Measurements from ENCODE around the gene LYAR. TPM values are rescaled to one million over a fixed set of nuclear protein-coding genes. Genes with fewer than 3 reads are reported as not detected.

Gene LYAR
- total and polyA plus RNA-seq, 9 donors, result 11.3 to 19.3 (median 15.3) TPM

- H3K27me3 ChIP-seq (ENCODE audit: control insufficient read depth, insufficient read depth, low read length), result no peaks in the 10 kb centered on the region
- WGBS (ENCODE audit: insufficient coverage), result 44% methylated on average over 1 of the region's 4 CpGs
- no peak for DNase-seq
Observed at GRCh38 chr4:4328840-4329239, 38.9 kb upstream of the LYAR start.

GRCh38 chr4:4328206-4328605 lies 38.3 kb upstream of the LYAR start:
- Histone ChIP-seq H3K27me3 (ENCODE audit: control insufficient read depth, insufficient read depth, low read length) (no peaks in the 10 kb centered on the region), H3K4me1 (ENCODE audit: control insufficient read depth, insufficient read depth, low read length) (no peaks in the 10 kb centered on the region), H3K9me3 (replicated peaks; ENCODE audit: control insufficient read depth, low read depth, low read length) (peaks cover 2% of the 10 kb centered on the region), H3K27ac (ENCODE audit: low read length) (no peak overlapping the region), H3K4me3 (ENCODE audit: low read length) (no peak overlapping the region), H3K36me3 (ENCODE audit: control insufficient read depth, insufficient read depth, low read length) (no peaks in the 10 kb centered on the region)
- WGBS (ENCODE audit: insufficient coverage), result no CpG with 5 or more reads among the region's 1 CpG
- DNase-seq, result no peak

More at GRCh38 chr4:4328840-4329239, 38.9 kb upstream of the LYAR start:
- Histone ChIP-seq H3K36me3 (ENCODE audit: control insufficient read depth, insufficient read depth, low read length) (no peaks in the 10 kb centered on the region), H3K4me3 (ENCODE audit: low read length) (no peak overlapping the region), H3K27ac (ENCODE audit: low read length) (no peak overlapping the region), H3K9me3 (replicated peaks; ENCODE audit: control insufficient read depth, low read depth, low read length) (peaks cover 2% of the 10 kb centered on the region), H3K4me1 (ENCODE audit: control insufficient read depth, insufficient read depth, low read length) (no peaks in the 10 kb centered on the region)

- H3K4me1 ChIP-seq (ENCODE audit: control insufficient read depth, insufficient read depth, low read length), result no peaks in the 10 kb centered on the region
- peaks cover 2% of the 10 kb centered on the region for H3K9me3 ChIP-seq (replicated peaks; ENCODE audit: control insufficient read depth, low read depth, low read length)
- H3K4me3 ChIP-seq (ENCODE audit: low read length), result no peak overlapping the region
- H3K36me3 ChIP-seq (ENCODE audit: control insufficient read depth, insufficient read depth, low read length), result peaks cover under 1% of the 10 kb centered on the region
- H3K27me3 ChIP-seq (ENCODE audit: control insufficient read depth, insufficient read depth, low read length), result no peaks in the 10 kb centered on the region
- H3K27ac ChIP-seq (ENCODE audit: low read length), result no peak overlapping the region
- 26% methylated on average over 15 of the region's 22 CpGs for WGBS (ENCODE audit: insufficient coverage)
- DNase-seq, result no peak
Observed at GRCh38 chr4:4327652-4328121, 37.7 kb upstream of the LYAR start.

- peaks cover 11% of the 10 kb centered on the region for H3K36me3 ChIP-seq (ENCODE audit: control insufficient read depth, insufficient read depth, low read length)
- no peaks in the 10 kb centered on the region for H3K4me1 ChIP-seq (ENCODE audit: control insufficient read depth, insufficient read depth, low read length)
- no peak overlapping the region for H3K27ac ChIP-seq (ENCODE audit: low read length)
- WGBS (ENCODE audit: insufficient coverage), result 88% methylated on average over 1 of the region's 4 CpGs
- H3K27me3 ChIP-seq (ENCODE audit: control insufficient read depth, insufficient read depth, low read length), result no peaks in the 10 kb centered on the region
- no peak for DNase-seq
- H3K4me3 ChIP-seq (ENCODE audit: low read length), result no peak overlapping the region
- H3K9me3 ChIP-seq (replicated peaks; ENCODE audit: control insufficient read depth, low read depth, low read length), result peaks cover 2% of the 10 kb centered on the region
Observed at GRCh38 chr4:4326166-4326565, 36.2 kb upstream of the LYAR start.

GRCh38 chr4:4325321-4325720 lies 35.4 kb upstream of the LYAR start:
- no peak for DNase-seq
- Histone ChIP-seq H3K27me3 (ENCODE audit: control insufficient read depth, insufficient read depth, low read length) (no peaks in the 10 kb centered on the region), H3K27ac (ENCODE audit: low read length) (no peak overlapping the region), H3K4me1 (ENCODE audit: control insufficient read depth, insufficient read depth, low read length) (no peaks in the 10 kb centered on the region), H3K4me3 (ENCODE audit: low read length) (no peak overlapping the region), H3K9me3 (replicated peaks; ENCODE audit: control insufficient read depth, low read depth, low read length) (peaks cover 2% of the 10 kb centered on the region), H3K36me3 (ENCODE audit: control insufficient read depth, insufficient read depth, low read length) (peaks cover 17% of the 10 kb centered on the region)
- 95% methylated on average over 5 of the region's 5 CpGs for WGBS (ENCODE audit: insufficient coverage)

- WGBS (ENCODE audit: insufficient coverage), result 67% methylated on average over 7 of the region's 10 CpGs
- H3K27ac ChIP-seq (ENCODE audit: low read length), result no peak overlapping the region
- H3K4me3 ChIP-seq (ENCODE audit: low read length), result no peak overlapping the region
- no peak for DNase-seq
- no peaks in the 10 kb centered on the region for H3K4me1 ChIP-seq (ENCODE audit: control insufficient read depth, insufficient read depth, low read length)
- H3K27me3 ChIP-seq (ENCODE audit: control insufficient read depth, insufficient read depth, low read length), result no peaks in the 10 kb centered on the region
- H3K36me3 ChIP-seq (ENCODE audit: control insufficient read depth, insufficient read depth, low read length), result peaks cover 20% of the 10 kb centered on the region
- no peaks in the 10 kb centered on the region for H3K9me3 ChIP-seq (replicated peaks; ENCODE audit: control insufficient read depth, low read depth, low read length)
Observed at GRCh38 chr4:4323705-4324534, 34.0 kb upstream of the LYAR start.

GRCh38 chr4:4321951-4322688 lies 32.2 kb upstream of the LYAR start:
- peaks cover 21% of the 10 kb centered on the region for H3K36me3 ChIP-seq (ENCODE audit: control insufficient read depth, insufficient read depth, low read length)
- no peaks in the 10 kb centered on the region for H3K4me1 ChIP-seq (ENCODE audit: control insufficient read depth, insufficient read depth, low read length)
- DNase-seq, result no peak
- no peaks in the 10 kb centered on the region for H3K9me3 ChIP-seq (replicated peaks; ENCODE audit: control insufficient read depth, low read depth, low read length)
- 88% methylated on average over 16 of the region's 18 CpGs for WGBS (ENCODE audit: insufficient coverage)
- no peak overlapping the region for H3K27ac ChIP-seq (ENCODE audit: low read length)
- H3K27me3 ChIP-seq (ENCODE audit: control insufficient read depth, insufficient read depth, low read length), result no peaks in the 10 kb centered on the region
- H3K4me3 ChIP-seq (ENCODE audit: low read length), result no peak overlapping the region

- Histone ChIP-seq H3K27me3 (ENCODE audit: control insufficient read depth, insufficient read depth, low read length) (no peaks in the 10 kb centered on the region), H3K36me3 (ENCODE audit: control insufficient read depth, insufficient read depth, low read length) (peaks cover 31% of the 10 kb centered on the region), H3K27ac (ENCODE audit: low read length) (no peak overlapping the region), H3K4me1 (ENCODE audit: control insufficient read depth, insufficient read depth, low read length) (no peaks in the 10 kb centered on the region), H3K4me3 (ENCODE audit: low read length) (no peak overlapping the region), H3K9me3 (replicated peaks; ENCODE audit: control insufficient read depth, low read depth, low read length) (no peaks in the 10 kb centered on the region)
- WGBS (ENCODE audit: insufficient coverage), result 95% methylated on average over 14 of the region's 26 CpGs
- no peak for DNase-seq
Observed at GRCh38 chr4:4320951-4321714, 31.2 kb upstream of the LYAR start.

- H3K4me3 ChIP-seq (ENCODE audit: low read length), result no peak overlapping the region
- H3K36me3 ChIP-seq (ENCODE audit: control insufficient read depth, insufficient read depth, low read length), result peaks cover 35% of the 10 kb centered on the region
Observed at GRCh38 chr4:4320528-4320927, 30.6 kb upstream of the LYAR start.

More at GRCh38 chr4:4320528-4320927, 30.6 kb upstream of the LYAR start:
- WGBS (ENCODE audit: insufficient coverage), result 96% methylated on average over 14 of the region's 15 CpGs
- no peaks in the 10 kb centered on the region for H3K4me1 ChIP-seq (ENCODE audit: control insufficient read depth, insufficient read depth, low read length)
- H3K9me3 ChIP-seq (replicated peaks; ENCODE audit: control insufficient read depth, low read depth, low read length), result no peaks in the 10 kb centered on the region
- no peak for DNase-seq
- no peaks in the 10 kb centered on the region for H3K27me3 ChIP-seq (ENCODE audit: control insufficient read depth, insufficient read depth, low read length)
- H3K27ac ChIP-seq (ENCODE audit: low read length), result no peak overlapping the region

Data from muscle of leg (tissue), 11 donors.